Adipose tissue (tissue), 3 donors: ENCODE data around the gene GPR27. TPM values are rescaled to one million over a fixed set of nuclear protein-coding genes. Genes with fewer than 3 reads are reported as not detected.

ENCODE experiments used
- polyA plus RNA-seq, 3 donors: library from polyadenylated mRNA; stranded (reverse); fragments of 200-250 nt; gene quantifications; one replicate each; pipeline ENCODE4 v1.2.3, GENCODE V29; 2013
- donor health status: healthy with polysubstance abuse.
- donor health status: Bipolar disorder and iron deficiency.
- donor health status: healthy.

GPR27 gene
- polyA plus RNA-seq, 3 donors: 0.95 to 3.9 (median 3.5) TPM

Other genes with a start within 250 kb of the GPR27 start
- 10 to 100 TPM in 2 of 3 donors, 1 to 10 TPM in 1; 6.3 to 19.2 (median 11.4) TPM for gene FOXP1, start 170.1 kb upstream of the GPR27 start, polyA plus RNA-seq
- gene EIF4E3, start 28.5 kb upstream of the GPR27 start, polyA plus RNA-seq: 10 to 100 TPM in 2 of 3 donors, 1 to 10 TPM in 1; 5.6 to 23.2 (median 15.1) TPM
- gene PROK2, start 31.3 kb downstream of the GPR27 start, polyA plus RNA-seq: 10 to 100 TPM in 2 of 3 donors, under 1 TPM in 1; 0.23 to 19.0 (median 14.8) TPM